H9 (cell line): ENCODE data around the gene CLEC16A. TPM values are rescaled to one million over a fixed set of nuclear protein-coding genes. Genes with fewer than 3 reads are reported as not detected.

ENCODE experiments used
- DNase-seq: peaks from one replicate; pipeline ENCODE4 v3.0.0-alpha.2; 2017
- H2AFZ ChIP-seq: one replicate; pipeline ENCODE4 v1.6.1; 2013; ENCODE audit warnings: mild to moderate bottlenecking, low read length, control low read depth, moderate library complexity
- H2AK5ac ChIP-seq: 2 replicates; pipeline ENCODE4 v1.6.1; 2013; ENCODE audit warnings: low read length, control low read depth, mixed read lengths; ENCODE audit not compliant: insufficient read length
- H2BK120ac ChIP-seq: one replicate; pipeline ENCODE4 v1.6.1; 2013; ENCODE audit warnings: low read depth, mild to moderate bottlenecking, low read length, control low read depth, inconsistent platforms; ENCODE audit not compliant: poor library complexity, severe bottlenecking
- H2BK12ac ChIP-seq: 2 replicates; pipeline ENCODE4 v1.6.1; 2013; ENCODE audit warnings: low read length, control low read depth, mixed read lengths, low read depth; ENCODE audit not compliant: insufficient read length
- H2BK15ac ChIP-seq: 2 replicates; pipeline ENCODE4 v1.6.1; 2013; ENCODE audit warnings: low read depth, low read length, control low read depth
- H2BK20ac ChIP-seq: one replicate; pipeline ENCODE4 v1.6.1; 2013; ENCODE audit warnings: low read depth, mild to moderate bottlenecking, low read length, control low read depth, inconsistent platforms; ENCODE audit not compliant: poor library complexity, severe bottlenecking
- H2BK5ac ChIP-seq: 2 replicates; pipeline ENCODE4 v1.6.1; 2013; ENCODE audit warnings: low read length, control low read depth, mixed read lengths; ENCODE audit not compliant: insufficient read length
- H3K14ac ChIP-seq: 2 replicates; pipeline ENCODE4 v1.6.1; 2013; ENCODE audit warnings: low read length, control low read depth; ENCODE audit not compliant: insufficient read depth
- H3K18ac ChIP-seq: 2 replicates; pipeline ENCODE4 v1.6.1; 2013; ENCODE audit warnings: low read depth, mild to moderate bottlenecking, mixed read lengths, low read length, control low read depth; ENCODE audit not compliant: insufficient read length
- H3K23ac ChIP-seq: 2 replicates; pipeline ENCODE4 v1.6.1; 2013; ENCODE audit warnings: low read length, control low read depth, mixed read lengths, low read depth; ENCODE audit not compliant: insufficient read length
- H3K23me2 ChIP-seq: 2 replicates; pipeline ENCODE4 v1.6.1; 2013; ENCODE audit warnings: low read depth, mild to moderate bottlenecking, mixed read lengths, low read length, control low read depth; ENCODE audit not compliant: insufficient read length, poor library complexity, severe bottlenecking
- H3K27ac ChIP-seq: 2 replicates; pipeline ENCODE4 v1.5.1; 2013; ENCODE audit warnings: low read length, control low read depth, mixed read lengths, low read depth; ENCODE audit not compliant: insufficient read length
- H3K27me3 ChIP-seq: 2 replicates; pipeline ENCODE4 v1.6.1; 2013; ENCODE audit warnings: low read length, control low read depth, inconsistent platforms; ENCODE audit not compliant: insufficient read depth
- H3K4ac ChIP-seq: 2 replicates; pipeline ENCODE4 v1.6.1; 2013; ENCODE audit warnings: low read depth, mild to moderate bottlenecking, control low read depth, inconsistent platforms, low read length, moderate library complexity
- H3K4me1 ChIP-seq: 2 replicates; pipeline ENCODE4 v1.6.1; 2013; ENCODE audit warnings: low read length, control low read depth, inconsistent platforms; ENCODE audit not compliant: insufficient read depth
- H3K4me2 ChIP-seq: 2 replicates; pipeline ENCODE4 v1.6.1; 2013; ENCODE audit warnings: low read length, control low read depth, mixed read lengths; ENCODE audit not compliant: insufficient read length, insufficient read depth
- H3K56ac ChIP-seq: 2 replicates; pipeline ENCODE4 v1.6.1; 2013; ENCODE audit warnings: low read depth, mild to moderate bottlenecking, mixed read lengths, low read length, control low read depth; ENCODE audit not compliant: insufficient read length
- H3K79me1 ChIP-seq: 2 replicates; pipeline ENCODE4 v1.6.1; 2013; ENCODE audit warnings: low read depth, mild to moderate bottlenecking, moderate library complexity, low read length, control low read depth, inconsistent platforms; ENCODE audit not compliant: insufficient read depth, poor library complexity, severe bottlenecking
- H3K79me2 ChIP-seq: 2 replicates; pipeline ENCODE4 v1.6.1; 2013; ENCODE audit warnings: low read length, control low read depth, inconsistent platforms; ENCODE audit not compliant: insufficient read depth
- H3K9ac ChIP-seq: 2 replicates; pipeline ENCODE4 v1.6.1; 2013; ENCODE audit warnings: low read length, control low read depth, mixed read lengths; ENCODE audit not compliant: insufficient read length; ENCODE audit errors: extremely low read depth
- H3K9me3 ChIP-seq: one replicate; pipeline ENCODE4 v1.6.1; 2013; ENCODE audit warnings: low read depth, low read length, inconsistent platforms; ENCODE audit not compliant: control insufficient read depth
- H3T11ph ChIP-seq: one replicate; pipeline ENCODE4 v1.6.1; 2013; ENCODE audit warnings: mild to moderate bottlenecking, low read length, control low read depth, inconsistent platforms
- H4K20me1 ChIP-seq: one replicate; pipeline ENCODE4 v1.6.1; 2013; ENCODE audit not compliant: control insufficient read depth, insufficient read length, insufficient read depth
- H4K5ac ChIP-seq: 2 replicates; pipeline ENCODE4 v1.6.1; 2013; ENCODE audit warnings: low read depth, mild to moderate bottlenecking, mixed read lengths, low read length, control low read depth; ENCODE audit not compliant: insufficient read length
- H4K8ac ChIP-seq: replicated peaks from 2 replicates; pipeline ENCODE4 v1.6.1; 2013; ENCODE audit warnings: low read length, control low read depth, mixed read lengths, low read depth; ENCODE audit not compliant: insufficient read length
- H4K91ac ChIP-seq: 2 replicates; pipeline ENCODE4 v1.6.1; 2013; ENCODE audit warnings: low read depth, mild to moderate bottlenecking, moderate library complexity, mixed read lengths, low read length, control low read depth; ENCODE audit not compliant: insufficient read length
- H3K27ac Mint-ChIP-seq, 3 experiments: 2 replicates in 2 of 3; 3 replicates in 1 of 3; pipeline ENCODE4 v1.8.0; 2020 to 2021; ENCODE audit warnings: mixed read lengths in 3 of 3, mild to moderate bottlenecking in 1 of 3, moderate library complexity in 1 of 3
- H3K27me3 Mint-ChIP-seq: 2 replicates; pipeline ENCODE4 v1.8.0; 2021; ENCODE audit warnings: low read depth, mild to moderate bottlenecking, moderate library complexity, mixed read lengths
- H3K36me3 Mint-ChIP-seq, 3 experiments: 2 replicates in 2 of 3; 3 replicates in 1 of 3; pipeline ENCODE4 v1.8.0; 2020 to 2021; ENCODE audit warnings: low read depth in 3 of 3, mixed read lengths in 3 of 3; ENCODE audit not compliant: insufficient read depth in 1 of 3
- H3K4me1 Mint-ChIP-seq, 2 experiments: 2 replicates each; pipeline ENCODE4 v1.8.0; 2020; ENCODE audit warnings: mixed read lengths in 2 of 2
- H3K4me3 Mint-ChIP-seq, 2 experiments: 2 replicates in 1 of 2; 3 replicates in 1 of 2; pipeline ENCODE4 v1.8.0; 2020 to 2021; ENCODE audit warnings: mild to moderate bottlenecking in 2 of 2, mixed read lengths in 2 of 2, moderate library complexity in 1 of 2
- H3K9me3 Mint-ChIP-seq, 2 experiments: 2 replicates in 1 of 2; 3 replicates in 1 of 2; pipeline ENCODE4 v1.8.0; 2020; ENCODE audit warnings: mild to moderate bottlenecking in 2 of 2, mixed read lengths in 2 of 2, moderate library complexity in 1 of 2
- CTCF ChIP-seq: fragments of 200-600 bp; sonication (generic); conservative IDR thresholded peaks from 3 replicates; pipeline ENCODE4 v1.8.0; 2021; ENCODE audit warnings: antibody characterized with exemption, mild to moderate bottlenecking
- WGBS: extraction: QIAGEN DNeasy Blood & Tissue Kit; methylation state at CpG from one replicate; pipeline ENCODE4 v1.1.7; 2013; ENCODE audit warnings: missing lambda C conversion rate, low lambda C conversion rate, mixed read lengths; ENCODE audit not compliant: insufficient read length; ENCODE audit errors: extremely low coverage; 5-methylcytosine and 5-hydroxymethylcytosine counted together
- total RNA-seq: library from RNA; stranded (reverse); gene quantifications from 2 replicates; pipeline ENCODE4 v1.2.1, GENCODE V29; 2021

CLEC16A gene
- total RNA-seq, 1 experiment from 2014 or later: 15.2 TPM

- Histone ChIP-seq H2BK120ac (no peak overlapping the region), H3K79me2 (no peaks in the 10 kb centered on the region), H2AK5ac (no peak overlapping the region), H3K9ac (no peak overlapping the region), H3K9me3 (no peaks in the 10 kb centered on the region), H3K27me3 (no peaks in the 10 kb centered on the region), H3K4me2 (no peak overlapping the region), H4K91ac (no peak overlapping the region), H4K20me1 (no peaks in the 10 kb centered on the region), H3K27ac (no peak overlapping the region), H3K23me2 (no peaks in the 10 kb centered on the region), H4K8ac (no peak overlapping the region), H2BK12ac (no peak overlapping the region), H3K4me1 (no peaks in the 10 kb centered on the region; the same call in 1 of the 2 replicates), H3K4ac (no peak overlapping the region), H3K56ac (no peak overlapping the region), H3T11ph (no peak overlapping the region), H3K23ac (no peak overlapping the region), H2BK5ac (no peak overlapping the region), H4K5ac (no peak overlapping the region), H2BK20ac (no peak overlapping the region), H3K18ac (no peak overlapping the region), H2AFZ (no peak overlapping the region), H3K79me1 (no peaks in the 10 kb centered on the region), H3K14ac (no peak overlapping the region), H2BK15ac (no peak overlapping the region)
- no peak for TF ChIP-seq CTCF
- no peak for DNase-seq
- no peaks in the 10 kb centered on the region for H3K9me3 Mint-ChIP-seq
- no peaks in the 10 kb centered on the region; a peak in 1 of 7 replicates for H3K36me3 Mint-ChIP-seq
- H3K27me3 Mint-ChIP-seq: no peaks in the 10 kb centered on the region
- no CpG with 5 or more reads among the region's 6 CpGs for WGBS
- H3K4me3 Mint-ChIP-seq: no peak overlapping the region
- no peak overlapping the region; a peak in 1 of 7 replicates for H3K27ac Mint-ChIP-seq
- H3K4me1 Mint-ChIP-seq: peaks cover 7 to 12% of the 10 kb centered on the region in 2 experiments; a peak in 2 of 4 replicates
Observed at GRCh38 chr16:11079652-11080187, 135.4 kb downstream of the CLEC16A start.
